Measurements from ENCODE around the gene VCAN.

Gene VCAN

GRCh38 chr5:83469075-83469474 lies 2.5 kb upstream of the VCAN start:
- DNase-seq, result no peak

GRCh38 chr5:83470526-83471404 lies 779 bp upstream of the VCAN start:
- no peak for DNase-seq

- no peak for DNase-seq
These were observed 616 bp downstream of the VCAN start for GRCh38 chr5:83472213-83472507.

DNA sequence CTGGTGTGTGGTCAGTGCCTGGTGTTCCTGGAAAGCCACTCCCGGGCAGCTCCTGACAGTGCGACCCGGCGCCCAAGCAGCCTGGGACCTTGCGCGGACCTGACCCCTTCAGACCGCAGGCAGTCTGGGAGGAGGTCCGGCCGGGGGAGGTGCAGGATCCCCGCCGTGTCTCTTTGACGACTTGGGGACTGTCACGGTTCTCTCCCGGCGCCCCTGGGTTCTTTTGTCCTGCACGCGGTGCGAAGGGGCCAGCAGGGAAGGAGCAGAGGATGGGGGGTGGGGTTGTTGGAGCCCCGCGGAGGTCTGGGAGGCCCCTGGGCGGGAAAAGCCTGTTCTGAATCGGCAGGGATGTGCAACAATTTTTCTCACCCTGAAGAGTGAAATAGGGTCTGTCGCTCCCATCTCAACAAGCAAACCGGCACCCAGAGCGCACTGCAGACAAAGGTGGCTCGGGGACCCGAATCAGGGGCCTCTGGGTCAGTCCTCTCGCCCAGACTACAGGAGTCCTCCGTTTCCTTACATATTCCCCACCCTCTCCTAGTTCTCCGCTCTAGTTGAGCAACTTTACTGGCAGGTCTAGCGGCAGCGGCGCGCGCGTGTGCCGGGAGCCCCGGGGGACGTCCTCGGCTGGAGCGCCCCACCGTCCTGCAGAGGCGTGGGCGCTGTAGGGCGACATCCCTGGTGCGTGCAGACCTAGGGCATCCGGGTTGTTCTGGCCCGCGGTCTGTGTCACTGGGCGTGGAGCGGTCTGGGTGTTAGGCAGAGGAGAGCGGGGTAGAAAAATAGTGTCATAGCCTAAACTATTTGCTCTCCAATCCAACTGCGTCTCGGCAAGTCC lies 1.2 kb downstream of the VCAN start:
- DNase-seq, result no peak

- peak; percentile 19 for DNase-seq
These were observed 2.0 kb downstream of the VCAN start for GRCh38 chr5:83473346-83474160.

DNA sequence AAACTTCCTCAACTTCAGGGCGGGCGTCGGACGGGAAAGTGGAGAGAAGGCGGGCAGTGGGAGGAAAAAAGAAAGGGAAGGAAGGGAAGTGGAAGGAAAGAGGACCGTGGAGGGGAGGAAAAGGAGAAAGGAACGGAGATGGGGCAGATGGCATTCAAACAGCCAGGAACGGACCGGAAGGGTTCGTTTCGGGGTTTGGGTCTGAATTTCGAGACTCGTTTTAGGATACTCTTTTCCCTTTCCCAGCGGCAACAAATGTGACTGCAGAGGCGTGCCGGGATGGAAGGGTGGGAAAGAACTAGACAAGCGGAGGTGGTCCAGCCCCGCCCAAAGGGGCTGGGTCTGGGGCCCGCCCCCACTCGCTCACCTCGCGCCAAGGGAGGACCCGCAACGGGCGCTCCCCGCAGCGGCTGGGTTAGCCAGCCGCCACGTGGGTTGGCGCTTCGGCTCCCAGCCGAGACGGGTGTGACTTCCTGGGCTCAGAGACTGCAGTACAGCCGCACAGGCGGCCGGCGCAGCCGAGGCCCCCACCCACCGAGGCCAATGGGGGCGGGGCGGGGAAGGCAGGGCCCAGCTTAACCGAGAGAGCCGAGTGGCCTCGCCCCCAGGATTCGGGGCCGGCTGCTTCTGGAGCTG lies 2.7 kb downstream of the VCAN start:
- DNase-seq, result peak; percentile 10

- DNase-seq, result no peak
These were observed 3.4 kb downstream of the VCAN start for GRCh38 chr5:83474991-83475390.

GRCh38 chr5:83475391-83475863 lies 3.9 kb downstream of the VCAN start:
- DNase-seq, result no peak

DNA sequence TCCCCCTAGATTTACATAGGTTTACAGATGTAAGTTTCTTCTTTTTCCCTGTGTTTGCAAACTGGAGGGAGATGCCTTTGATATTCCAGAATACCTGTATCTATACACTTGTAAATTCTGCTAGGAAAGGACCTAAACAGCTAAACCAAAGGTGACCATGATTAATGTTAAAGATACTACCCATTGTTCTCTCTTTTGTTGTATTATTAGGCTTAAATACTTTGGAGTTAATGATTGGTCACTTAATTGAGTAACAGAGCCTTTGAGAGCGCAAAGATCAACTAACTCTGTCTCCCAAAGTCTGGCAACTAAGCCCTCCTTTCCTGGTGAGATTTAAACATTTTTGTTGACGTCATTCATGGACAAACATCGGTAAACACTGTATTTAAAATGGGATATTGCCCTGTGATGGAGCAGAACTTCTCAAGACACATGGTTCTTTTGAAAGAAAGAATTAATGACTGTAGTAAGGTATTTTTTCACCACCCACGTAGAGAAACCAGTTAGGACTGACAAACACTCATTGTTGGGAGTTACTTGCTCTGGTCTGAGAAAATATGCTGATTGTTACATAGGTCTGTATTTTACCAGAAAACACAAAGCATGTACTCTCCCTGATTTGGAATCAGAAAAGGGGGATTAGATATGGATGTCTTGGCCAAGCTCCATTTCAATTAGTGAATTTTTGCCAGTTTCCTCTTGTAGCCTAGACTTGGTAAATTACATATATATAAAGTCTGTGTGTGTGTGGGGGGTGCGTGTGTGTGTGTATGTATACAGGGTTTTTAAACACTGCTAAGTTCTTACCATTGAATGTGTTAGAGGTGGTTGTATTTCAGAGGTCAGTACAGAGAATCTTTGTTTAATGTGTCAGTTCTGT lies 4.6 kb downstream of the VCAN start:
- DNase-seq, result no peak

DNA sequence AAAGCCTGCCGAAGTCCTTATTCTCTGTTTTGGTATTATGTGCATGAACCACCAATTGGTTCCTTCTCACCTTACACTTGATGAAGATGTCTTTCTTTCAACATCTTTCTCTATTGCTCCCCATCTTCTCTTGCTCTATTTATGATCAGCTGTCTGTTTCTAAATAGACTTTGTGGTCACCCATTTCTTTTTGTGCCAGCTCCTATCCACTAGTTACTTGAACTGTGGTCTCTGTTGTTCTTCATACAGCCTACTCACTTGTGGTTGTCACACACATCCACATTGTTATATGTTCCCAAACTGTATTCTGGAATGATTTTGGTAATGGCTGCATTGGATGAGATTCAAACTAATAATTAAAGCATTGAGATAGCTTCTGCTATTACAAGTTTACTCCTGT lies 11.4 kb downstream of the VCAN start:
- no peak for DNase-seq

DNA sequence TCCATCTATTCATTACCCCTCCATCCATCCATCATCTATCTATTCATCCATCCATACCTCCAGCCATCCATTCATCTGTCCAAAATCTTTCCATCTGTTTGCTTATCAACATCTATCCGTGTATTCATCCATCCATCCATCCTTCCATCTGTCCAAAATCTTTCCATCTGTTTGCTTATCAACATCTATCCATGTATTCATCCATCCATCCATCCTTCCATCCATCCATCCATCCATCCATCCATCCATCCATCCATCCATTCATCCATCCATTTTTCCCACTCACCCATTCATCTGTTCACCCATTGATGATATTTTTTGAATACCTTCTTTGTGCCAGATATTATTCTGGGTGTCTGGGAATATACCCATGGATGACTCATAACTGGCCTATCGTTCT lies 12.8 kb downstream of the VCAN start:
- no peak for DNase-seq

DNA sequence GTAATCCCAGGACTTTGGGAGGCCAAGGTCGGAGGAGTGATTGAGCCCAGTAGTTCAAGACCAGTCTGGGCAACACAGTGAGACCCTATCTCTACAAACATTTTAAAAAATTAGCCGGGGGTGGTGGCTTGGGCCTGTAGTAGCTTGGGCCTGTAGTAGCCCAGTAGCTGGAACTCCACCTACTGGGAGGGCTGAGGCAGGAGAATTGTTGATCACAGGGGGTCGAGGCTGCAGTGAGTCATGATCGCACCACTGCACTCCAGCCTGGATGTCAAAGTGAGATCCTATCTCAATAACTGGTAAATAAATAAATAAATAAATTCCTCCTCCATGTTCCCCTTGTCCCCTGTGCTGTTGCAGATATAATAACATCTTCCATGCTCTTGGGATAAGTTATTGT lies 14.3 kb downstream of the VCAN start:
- no peak for DNase-seq

GRCh38 chr5:83487155-83487554 lies 15.6 kb downstream of the VCAN start:
- DNase-seq, result no peak

DNA sequence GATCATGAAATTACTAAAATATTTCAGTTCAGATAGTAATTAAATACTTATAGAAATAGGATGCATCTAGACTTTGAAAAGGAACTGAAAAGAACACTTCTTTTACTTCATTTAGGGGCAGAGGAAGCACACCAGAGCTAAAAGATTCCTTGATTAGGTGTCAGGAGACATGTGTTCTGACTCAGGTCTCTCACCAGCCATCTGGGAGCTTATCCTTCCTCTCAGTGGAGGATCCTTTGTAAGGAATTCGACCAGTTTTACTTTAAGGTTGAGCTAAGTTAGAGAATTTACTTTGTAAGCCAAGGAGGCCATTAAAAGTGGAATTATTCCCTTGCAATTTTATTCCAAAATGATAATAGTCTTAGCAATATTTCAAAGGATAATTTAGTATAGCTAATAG lies 16.7 kb downstream of the VCAN start:
- DNase-seq, result no peak

DNA sequence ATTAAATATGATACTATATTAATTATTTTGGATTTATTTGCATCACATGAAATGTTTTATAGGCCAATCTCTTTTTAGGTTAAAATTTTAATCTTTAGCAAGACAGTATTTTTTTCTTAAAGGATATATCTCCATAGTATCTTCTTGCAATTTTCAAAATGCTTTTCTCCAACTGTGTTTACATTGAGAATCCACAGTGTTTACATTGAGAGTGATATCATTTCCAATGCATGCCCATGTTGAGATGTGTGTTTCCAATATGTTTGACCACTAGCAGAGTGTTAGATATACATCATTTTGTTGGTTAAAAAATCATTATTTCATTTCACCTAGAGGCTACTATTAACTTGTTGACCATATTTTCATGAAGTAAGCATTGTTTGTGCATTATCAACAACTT lies 17.3 kb downstream of the VCAN start:
- DNase-seq, result no peak

- no peak for DNase-seq
These were observed 18.7 kb downstream of the VCAN start for GRCh38 chr5:83490203-83490602.

DNA sequence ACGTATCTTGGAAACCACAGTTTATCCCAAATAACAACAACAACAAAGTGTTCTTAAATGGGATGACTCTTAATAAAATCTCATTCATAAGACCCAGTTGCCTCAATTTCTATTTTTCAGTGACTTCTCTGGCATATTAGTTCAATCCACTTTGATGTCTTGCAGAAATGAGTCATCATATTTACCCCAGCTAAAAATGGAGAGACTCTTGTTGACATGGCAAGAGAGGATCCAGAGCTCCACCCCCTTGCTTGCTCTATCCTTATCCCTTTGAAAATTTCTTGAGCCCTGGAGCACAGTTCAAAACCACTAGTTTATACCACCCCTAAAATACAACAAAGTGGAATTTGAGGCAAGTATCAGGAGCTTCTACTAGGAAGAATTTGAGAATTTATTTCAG lies 20.8 kb downstream of the VCAN start:
- no peak for DNase-seq

DNA sequence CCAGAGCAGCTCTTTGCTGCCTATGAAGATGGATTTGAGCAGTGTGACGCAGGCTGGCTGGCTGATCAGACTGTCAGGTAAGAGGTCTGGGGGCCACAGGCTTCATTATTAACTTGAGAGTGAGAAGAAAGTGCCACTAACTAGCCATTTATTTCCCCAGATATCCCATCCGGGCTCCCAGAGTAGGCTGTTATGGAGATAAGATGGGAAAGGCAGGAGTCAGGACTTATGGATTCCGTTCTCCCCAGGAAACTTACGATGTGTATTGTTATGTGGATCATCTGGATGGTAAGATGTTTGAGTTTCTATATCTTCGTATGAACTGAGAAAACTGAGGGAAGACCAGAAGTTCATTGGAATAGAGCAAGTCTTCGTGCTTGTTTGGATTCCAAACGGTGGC lies 22.1 kb downstream of the VCAN start:
- no peak for DNase-seq

DNA sequence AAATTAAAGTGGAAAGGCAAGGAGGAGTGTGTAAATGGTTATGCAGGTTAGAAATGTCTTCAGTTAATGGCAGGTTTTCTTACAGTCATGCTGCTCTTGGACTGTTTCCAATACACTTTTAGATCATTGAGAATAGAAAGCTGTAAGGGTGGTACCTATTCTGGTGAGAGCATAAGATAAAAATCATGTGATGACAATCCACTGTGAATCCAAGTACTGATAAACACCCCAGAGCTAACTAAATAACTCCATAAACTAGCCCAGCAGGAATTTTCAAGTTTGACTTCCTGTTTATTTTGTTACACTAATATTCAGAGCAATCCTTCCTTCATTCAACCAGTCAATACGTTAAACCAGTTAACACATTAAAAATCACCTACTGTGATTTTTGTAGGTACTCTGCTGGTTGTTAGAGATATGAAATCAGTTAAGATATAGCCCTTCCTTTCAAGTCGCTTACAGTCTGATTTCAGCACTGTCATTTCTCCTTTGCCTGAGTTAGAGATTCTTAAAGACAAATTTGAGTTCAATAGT lies 22.6 kb downstream of the VCAN start:
- DNase-seq, result no peak

DNA sequence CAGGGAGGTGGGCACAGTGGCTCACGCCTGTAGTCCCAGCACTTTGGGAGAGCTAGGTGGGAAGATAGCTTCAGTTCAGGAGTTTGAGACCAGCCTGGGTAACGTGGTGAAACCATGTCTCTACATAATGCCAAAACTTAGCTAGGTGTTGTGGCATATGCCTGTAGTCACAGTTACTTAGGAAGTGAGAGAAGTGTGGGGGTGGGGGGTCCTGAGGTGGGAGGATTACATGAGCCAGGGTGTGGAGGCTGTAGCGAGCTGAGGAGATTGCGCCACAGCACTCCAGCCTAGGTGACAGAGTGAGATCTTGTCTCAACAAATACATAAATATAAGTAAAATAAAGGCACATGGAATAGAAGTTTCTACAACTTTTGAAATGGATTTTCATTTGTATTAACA lies 23.1 kb downstream of the VCAN start:
- DNase-seq, result no peak

GRCh38 chr5:83496626-83497025 lies 25.1 kb downstream of the VCAN start:
- DNase-seq, result no peak
